ENCODE measurements around the gene TCAP.

The TCAP gene

DNA sequence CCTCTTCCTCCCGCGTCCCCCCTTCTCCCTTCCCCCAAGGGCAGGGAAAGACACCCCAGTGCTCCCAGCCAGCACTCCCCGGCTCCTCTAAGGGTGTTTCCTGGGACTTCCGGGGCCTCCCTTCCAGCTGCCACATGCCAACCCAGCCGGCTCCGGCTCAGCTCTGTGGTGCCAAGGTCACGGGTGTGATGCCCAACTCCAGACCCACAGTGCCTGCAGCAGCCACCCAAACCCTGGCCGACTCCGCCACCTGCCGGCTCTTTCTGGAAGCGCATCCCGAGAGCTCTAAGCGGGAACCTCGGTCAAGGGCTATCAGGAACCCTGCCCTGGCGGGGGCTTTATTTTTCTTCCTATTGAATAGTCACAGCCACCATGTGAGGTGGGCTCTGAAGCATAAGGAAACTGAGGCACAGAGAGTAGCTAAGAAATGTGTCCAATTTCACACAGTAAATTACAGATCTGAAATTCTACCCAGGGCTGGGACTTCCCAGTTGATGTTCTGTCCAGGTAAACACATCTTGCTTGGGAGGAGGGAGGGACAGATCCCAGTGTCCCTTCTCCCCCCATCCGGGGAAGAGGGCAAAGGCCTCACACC, 41.7 kb upstream of the TCAP start:
- no peak overlapping the region for H2AFZ ChIP-seq (ENCODE audit: low read depth, low read length, severe bottlenecking)
- no peaks in the 10 kb centered on the region for H3K79me2 ChIP-seq (ENCODE audit: insufficient read depth, low read length)
- H4K20me1 ChIP-seq (ENCODE audit: low read depth, low read length), result no peaks in the 10 kb centered on the region
- H3K4me2 ChIP-seq (ENCODE audit: low read depth, low read length, poor library complexity, severe bottlenecking), result no peak overlapping the region
- H3K9ac ChIP-seq (ENCODE audit: low read length), result no peak overlapping the region; the same call in 1 of the 2 replicates
- H3F3A ChIP-seq (ENCODE audit: insufficient read depth), result peaks cover 11% of the 10 kb centered on the region; the same call in 1 of the 2 replicates
- H3K36me3 ChIP-seq (ENCODE audit: low read length), result no peaks in the 10 kb centered on the region
- no peaks in the 10 kb centered on the region for H3K9me2 ChIP-seq (replicated peaks; ENCODE audit: insufficient read depth, low read length)
- peak; percentile 93 for TF ChIP-seq CTCF (IDR thresholded peaks at IDR 0.05; ENCODE audit: insufficient read depth, low read length, poor library complexity, severe bottlenecking)
- TF ChIP-seq EZH2phosphoT487 (conservative IDR thresholded peaks at IDR 0.05; ENCODE audit: low read length), result no peak
- H3K27ac ChIP-seq (ENCODE audit: low read depth, low read length), result no peak overlapping the region
- no peak overlapping the region for H3K4me3 ChIP-seq (ENCODE audit: insufficient read depth, low read length, poor library complexity, severe bottlenecking)
- H3K9me3 ChIP-seq (ENCODE audit: insufficient read depth, low read length), result no peaks in the 10 kb centered on the region
- no peaks in the 10 kb centered on the region for H3K27me3 ChIP-seq (ENCODE audit: low read length)

- Histone ChIP-seq H3K36me3 (ENCODE audit: low read length) (no peaks in the 10 kb centered on the region), H3K4me3 (ENCODE audit: insufficient read depth, low read length, poor library complexity, severe bottlenecking) (no peak overlapping the region), H3K4me2 (ENCODE audit: low read depth, low read length, poor library complexity, severe bottlenecking) (no peak overlapping the region), H3K27ac (ENCODE audit: low read depth, low read length) (no peak overlapping the region), H4K20me1 (ENCODE audit: low read depth, low read length) (no peaks in the 10 kb centered on the region), H3K79me2 (ENCODE audit: insufficient read depth, low read length) (no peaks in the 10 kb centered on the region), H3K9me2 (replicated peaks; ENCODE audit: insufficient read depth, low read length) (no peaks in the 10 kb centered on the region), H3K9ac (ENCODE audit: low read length) (no peak overlapping the region), H3K27me3 (ENCODE audit: low read length) (no peaks in the 10 kb centered on the region), H3K9me3 (ENCODE audit: insufficient read depth, low read length) (no peaks in the 10 kb centered on the region), H2AFZ (ENCODE audit: low read depth, low read length, severe bottlenecking) (no peak overlapping the region), H3F3A (ENCODE audit: insufficient read depth) (peaks cover 5% of the 10 kb centered on the region; the same call in 1 of the 2 replicates)
- TF ChIP-seq CTCF (IDR thresholded peaks at IDR 0.05; ENCODE audit: insufficient read depth, low read length, poor library complexity, severe bottlenecking), result no peak
- no peak for TF ChIP-seq EZH2phosphoT487 (conservative IDR thresholded peaks at IDR 0.05; ENCODE audit: low read length)
These were observed 40.8 kb upstream of the TCAP start for GRCh38 chr17:39624313-39624712.

- Histone ChIP-seq H3K27ac (ENCODE audit: low read depth, low read length) (no peak overlapping the region), H3K36me3 (ENCODE audit: low read length) (no peaks in the 10 kb centered on the region), H2AFZ (ENCODE audit: low read depth, low read length, severe bottlenecking) (no peak overlapping the region), H3K4me3 (ENCODE audit: insufficient read depth, low read length, poor library complexity, severe bottlenecking) (no peak overlapping the region), H3K9me2 (replicated peaks; ENCODE audit: insufficient read depth, low read length) (no peaks in the 10 kb centered on the region), H3K27me3 (ENCODE audit: low read length) (no peaks in the 10 kb centered on the region), H3K9ac (ENCODE audit: low read length) (no peak overlapping the region), H3K79me2 (ENCODE audit: insufficient read depth, low read length) (no peaks in the 10 kb centered on the region), H4K20me1 (ENCODE audit: low read depth, low read length) (no peaks in the 10 kb centered on the region), H3K4me2 (ENCODE audit: low read depth, low read length, poor library complexity, severe bottlenecking) (no peak overlapping the region), H3K9me3 (ENCODE audit: insufficient read depth, low read length) (no peaks in the 10 kb centered on the region), H3F3A (ENCODE audit: insufficient read depth) (peaks cover 5% of the 10 kb centered on the region; the same call in 1 of the 2 replicates)
- no peak for TF ChIP-seq EZH2phosphoT487 (conservative IDR thresholded peaks at IDR 0.05; ENCODE audit: low read length)
- TF ChIP-seq CTCF (IDR thresholded peaks at IDR 0.05; ENCODE audit: insufficient read depth, low read length, poor library complexity, severe bottlenecking), result no peak
These were observed 39.9 kb upstream of the TCAP start for GRCh38 chr17:39625198-39625785.

Measured in SU-DHL-6 (cell line).